ENCODE data around the gene LHX8. TPM values are rescaled to one million over a fixed set of nuclear protein-coding genes. Genes with fewer than 3 reads are reported as not detected.
"Not testable (repeated sequence)": the region's sequence is repeated elsewhere in the genome, so short reads cannot be mapped to it uniquely, and the experiment has no call there.

LHX8 gene
- total and polyA plus RNA-seq, 5 donors from 2014 or later, result not detected

- H3K27ac Mint-ChIP-seq; H3K4me3 ChIP-seq (ENCODE audit: low read depth, low read length); H3K9me3 Mint-ChIP-seq; H3K9me3 ChIP-seq (ENCODE audit: control insufficient read depth in 2 of 2, low read length in 2 of 2); H3K27me3 ChIP-seq (ENCODE audit: control insufficient read depth, insufficient read depth, low read length); H3K36me3 Mint-ChIP-seq; ATAC-seq (ENCODE audit: low read depth in 2 of 2); H3K4me1 ChIP-seq (ENCODE audit: control insufficient read depth, insufficient read depth, low read length, poor library complexity, severe bottlenecking); DNase-seq; H3K27ac ChIP-seq (ENCODE audit: insufficient read depth, low read length, poor library complexity, severe bottlenecking); H3K4me1 Mint-ChIP-seq; H3K27me3 Mint-ChIP-seq; H3K36me3 ChIP-seq (ENCODE audit: control insufficient read depth, insufficient read depth, low read length): not testable (repeated sequence)
- peak overlapping the region in 1 of 4 donors; percentile 15 for H3K4me3 Mint-ChIP-seq
Measured at GRCh38 chr1:75112362-75112951, 21.7 kb upstream of the LHX8 start.

- Mint-ChIP-seq H3K4me3 (no peak overlapping the region), H3K27ac (no peak overlapping the region), H3K9me3 (peaks cover 0 to 13% (median 1%) of the 10 kb centered on the region in 7 donors), H3K4me1 (no peaks in the 10 kb centered on the region), H3K36me3 (no peaks in the 10 kb centered on the region), H3K27me3 (peaks cover 4% of the 10 kb centered on the region)
- Histone ChIP-seq H3K36me3 (ENCODE audit: control insufficient read depth, insufficient read depth, low read length) (no peaks in the 10 kb centered on the region), H3K27me3 (ENCODE audit: control insufficient read depth, insufficient read depth, low read length) (no peaks in the 10 kb centered on the region), H3K4me3 (ENCODE audit: low read depth, low read length) (no peak overlapping the region), H3K4me1 (ENCODE audit: control insufficient read depth, insufficient read depth, low read length, poor library complexity, severe bottlenecking) (no peaks in the 10 kb centered on the region), H3K27ac (ENCODE audit: insufficient read depth, low read length, poor library complexity, severe bottlenecking) (no peak overlapping the region), H3K9me3 (ENCODE audit: control insufficient read depth in 2 of 2, low read length in 2 of 2) (no peaks in the 10 kb centered on the region)
- DNase-seq (no peak), ATAC-seq (ENCODE audit: low read depth in 2 of 2) (no peak)
Measured at GRCh38 chr1:75115654-75116053, 18.5 kb upstream of the LHX8 start.

- no peaks in the 10 kb centered on the region for H3K36me3 Mint-ChIP-seq
- peaks cover 3% of the 10 kb centered on the region in 2 experiments for H3K9me3 ChIP-seq (ENCODE audit: control insufficient read depth in 2 of 2, low read length in 2 of 2)
Measured at GRCh38 chr1:75123756-75124155, 10.4 kb upstream of the LHX8 start.

GRCh38 chr1:75124510-75124909, 9.7 kb upstream of the LHX8 start:
- H3K36me3 ChIP-seq (ENCODE audit: control insufficient read depth, insufficient read depth, low read length), result no peaks in the 10 kb centered on the region
- DNase-seq (no peak), ATAC-seq (ENCODE audit: low read depth in 2 of 2) (no peak)
- H3K9me3 ChIP-seq (ENCODE audit: control insufficient read depth in 2 of 2, low read length in 2 of 2), result peaks cover 3% of the 10 kb centered on the region in 2 experiments
- Mint-ChIP-seq H3K4me1 (no peaks in the 10 kb centered on the region), H3K27me3 (peaks cover 39% of the 10 kb centered on the region), H3K9me3 (peaks cover 0 to 13% (median 1%) of the 10 kb centered on the region in 7 donors), H3K4me3 (no peak overlapping the region), H3K27ac (no peak overlapping the region), H3K36me3 (no peaks in the 10 kb centered on the region)
- peaks cover 20% of the 10 kb centered on the region for H3K27me3 ChIP-seq (ENCODE audit: control insufficient read depth, insufficient read depth, low read length)
- no peaks in the 10 kb centered on the region for H3K4me1 ChIP-seq (ENCODE audit: control insufficient read depth, insufficient read depth, low read length, poor library complexity, severe bottlenecking)
- H3K27ac ChIP-seq (ENCODE audit: insufficient read depth, low read length, poor library complexity, severe bottlenecking), result no peak overlapping the region
- H3K4me3 ChIP-seq (ENCODE audit: low read depth, low read length), result no peak overlapping the region

More at GRCh38 chr1:75123756-75124155, 10.4 kb upstream of the LHX8 start:
- H3K4me3 ChIP-seq (ENCODE audit: low read depth, low read length), result no peak overlapping the region
- ATAC-seq (ENCODE audit: low read depth in 2 of 2), result no peak
- no peaks in the 10 kb centered on the region for H3K36me3 ChIP-seq (ENCODE audit: control insufficient read depth, insufficient read depth, low read length)
- H3K27me3 ChIP-seq (ENCODE audit: control insufficient read depth, insufficient read depth, low read length), result peaks cover 14% of the 10 kb centered on the region
- no peaks in the 10 kb centered on the region for H3K4me1 ChIP-seq (ENCODE audit: control insufficient read depth, insufficient read depth, low read length, poor library complexity, severe bottlenecking)
- Mint-ChIP-seq H3K9me3 (peaks cover 0 to 11% (median 1%) of the 10 kb centered on the region in 7 donors), H3K4me3 (no peak overlapping the region), H3K27ac (no peak overlapping the region), H3K27me3 (peaks cover 33% of the 10 kb centered on the region), H3K4me1 (no peaks in the 10 kb centered on the region)
- H3K27ac ChIP-seq (ENCODE audit: insufficient read depth, low read length, poor library complexity, severe bottlenecking), result no peak overlapping the region
- DNase-seq, result no peak

DNA sequence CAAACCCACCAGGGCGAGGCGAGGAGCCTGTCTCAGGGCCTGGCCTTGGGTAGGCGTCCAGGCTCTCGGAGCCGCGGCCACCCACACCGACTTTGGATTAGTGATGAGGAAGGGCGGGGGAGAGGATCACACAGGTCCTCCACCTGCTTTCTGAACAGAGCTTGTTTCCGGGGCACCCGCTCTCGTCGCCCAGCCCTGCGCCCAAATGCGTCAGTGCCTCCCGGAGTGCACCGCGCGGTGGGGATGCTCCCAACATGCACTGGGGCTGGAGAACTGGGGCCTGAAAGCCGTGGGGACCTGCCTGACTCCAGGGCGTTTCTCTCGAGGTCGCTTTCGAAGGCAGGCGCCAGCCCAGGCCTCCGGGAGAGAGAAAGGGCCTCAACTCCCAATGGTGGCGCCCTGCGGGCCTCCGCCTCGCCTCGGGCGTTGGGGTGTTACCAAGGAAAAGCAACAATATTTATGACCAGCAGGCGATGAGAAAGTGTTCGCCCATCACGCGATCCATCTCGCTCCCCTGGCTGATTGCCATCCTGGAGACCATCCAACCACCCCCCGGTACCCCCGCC, 8.9 kb upstream of the LHX8 start:
- H3K36me3 ChIP-seq (ENCODE audit: control insufficient read depth, insufficient read depth, low read length), result no peaks in the 10 kb centered on the region
- H3K4me1 Mint-ChIP-seq, result no peaks in the 10 kb centered on the region

GRCh38 chr1:75126611-75127101, 7.5 kb upstream of the LHX8 start:
- Mint-ChIP-seq H3K4me3 (no peak overlapping the region), H3K4me1 (no peaks in the 10 kb centered on the region), H3K27ac (no peak overlapping the region), H3K27me3 (peaks cover 54% of the 10 kb centered on the region), H3K36me3 (no peaks in the 10 kb centered on the region), H3K9me3 (peaks cover 0 to 13% (median 1%) of the 10 kb centered on the region in 7 donors)
- no peak for DNase-seq
- Histone ChIP-seq H3K4me3 (ENCODE audit: low read depth, low read length) (no peak overlapping the region), H3K4me1 (ENCODE audit: control insufficient read depth, insufficient read depth, low read length, poor library complexity, severe bottlenecking) (no peaks in the 10 kb centered on the region), H3K27ac (ENCODE audit: insufficient read depth, low read length, poor library complexity, severe bottlenecking) (no peak overlapping the region), H3K27me3 (ENCODE audit: control insufficient read depth, insufficient read depth, low read length) (peaks cover 30% of the 10 kb centered on the region), H3K9me3 (ENCODE audit: control insufficient read depth in 2 of 2, low read length in 2 of 2) (peaks cover 3% of the 10 kb centered on the region in 2 experiments), H3K36me3 (ENCODE audit: control insufficient read depth, insufficient read depth, low read length) (no peaks in the 10 kb centered on the region)
- no peak for ATAC-seq (ENCODE audit: low read depth in 2 of 2)

More for the DNA sequence above, 8.9 kb upstream of the LHX8 start:
- H3K9me3 Mint-ChIP-seq, result peaks cover 0 to 13% (median 1%) of the 10 kb centered on the region in 7 donors
- DNase-seq (no peak), ATAC-seq (ENCODE audit: low read depth in 2 of 2) (no peak)
- H3K9me3 ChIP-seq (ENCODE audit: control insufficient read depth in 2 of 2, low read length in 2 of 2), result peaks cover 3% of the 10 kb centered on the region in 2 experiments
- no peaks in the 10 kb centered on the region for H3K36me3 Mint-ChIP-seq
- no peak overlapping the region for H3K4me3 ChIP-seq (ENCODE audit: low read depth, low read length)
- H3K27me3 Mint-ChIP-seq, result peaks cover 44% of the 10 kb centered on the region
- H3K27me3 ChIP-seq (ENCODE audit: control insufficient read depth, insufficient read depth, low read length), result peaks cover 27% of the 10 kb centered on the region
- H3K4me3 Mint-ChIP-seq, result no peak overlapping the region
- H3K4me1 ChIP-seq (ENCODE audit: control insufficient read depth, insufficient read depth, low read length, poor library complexity, severe bottlenecking), result no peaks in the 10 kb centered on the region
- H3K27ac Mint-ChIP-seq, result no peak overlapping the region
- no peak overlapping the region for H3K27ac ChIP-seq (ENCODE audit: insufficient read depth, low read length, poor library complexity, severe bottlenecking)

GRCh38 chr1:75127916-75128717, 6.1 kb upstream of the LHX8 start:
- Mint-ChIP-seq H3K27me3 (peaks cover 68% of the 10 kb centered on the region), H3K4me3 (no peak overlapping the region), H3K36me3 (no peaks in the 10 kb centered on the region), H3K9me3 (peaks cover 0 to 26% (median 0%) of the 10 kb centered on the region in 7 donors), H3K27ac (no peak overlapping the region), H3K4me1 (peaks cover 0 to 5% (median 0%) of the 10 kb centered on the region in 4 donors)
- H3K27me3 ChIP-seq (ENCODE audit: control insufficient read depth, insufficient read depth, low read length), result peaks cover 35% of the 10 kb centered on the region
- DNase-seq (no peak), ATAC-seq (ENCODE audit: low read depth in 2 of 2) (no peak)
- H3K4me3 ChIP-seq (ENCODE audit: low read depth, low read length), result no peak overlapping the region
- H3K9me3 ChIP-seq (ENCODE audit: control insufficient read depth in 2 of 2, low read length in 2 of 2), result peaks cover 3% of the 10 kb centered on the region in 2 experiments
- no peaks in the 10 kb centered on the region for H3K4me1 ChIP-seq (ENCODE audit: control insufficient read depth, insufficient read depth, low read length, poor library complexity, severe bottlenecking)
- no peak overlapping the region for H3K27ac ChIP-seq (ENCODE audit: insufficient read depth, low read length, poor library complexity, severe bottlenecking)
- no peaks in the 10 kb centered on the region for H3K36me3 ChIP-seq (ENCODE audit: control insufficient read depth, insufficient read depth, low read length)
